K562 (cell line): ENCODE results near the gene SMAD7. TPM values are rescaled to one million over a fixed set of nuclear protein-coding genes. Genes with fewer than 3 reads are reported as not detected.
A peak's percentile ranks its signal among the peaks of the same experiment; 100 is the strongest.

ENCODE experiments used
- DLX4 ChIP-seq: fragments of 250-450 bp; sonication (Bioruptor Pico); IDR thresholded peaks from 2 replicates; pipeline ENCODE4 v1.6.1; 2021; ENCODE audit warnings: mild to moderate bottlenecking
- DPF2 ChIP-seq: fragments of 450-650 bp; IDR thresholded peaks from 2 replicates; pipeline ENCODE4 v1.6.1; 2016
- EGR1 ChIP-seq: fragments of 450-650 bp; conservative IDR thresholded peaks from 2 replicates; pipeline ENCODE4 v1.6.1; 2017; ENCODE audit warnings: mild to moderate bottlenecking
- GATAD2B ChIP-seq: fragments of 450-650 bp; IDR thresholded peaks from 2 replicates; pipeline ENCODE4 v1.6.1; 2017; ENCODE audit warnings: mild to moderate bottlenecking, borderline replicate concordance
- HOMEZ ChIP-seq: fragments of 250-450 bp; sonication (Bioruptor Pico); IDR thresholded peaks from 2 replicates; pipeline ENCODE4 v1.4.0; 2020; ENCODE audit warnings: mild to moderate bottlenecking, moderate library complexity
- PKNOX1 ChIP-seq: fragments of 450-650 bp; IDR thresholded peaks from 2 replicates; pipeline ENCODE4 v1.6.1; 2016
- PTRF ChIP-seq: fragments of 450-650 bp; IDR thresholded peaks from 2 replicates; pipeline ENCODE4 v1.6.1; 2016; ENCODE audit warnings: mild to moderate bottlenecking, missing genetic modification characterization, missing compliant biosample characterization
- SMAD3 ChIP-seq: fragments of 450-650 bp; formaldehyde crosslinking; conservative IDR thresholded peaks from 2 replicates; pipeline ENCODE4 v1.4.0; 2020; ENCODE audit warnings: mild to moderate bottlenecking
- SMARCE1 ChIP-seq: fragments of 450-650 bp; IDR thresholded peaks from 2 replicates; pipeline ENCODE4 v1.7.1; 2016; ENCODE audit warnings: mild to moderate bottlenecking
- STAT5B ChIP-seq: fragments of 250-450 bp; sonication (Bioruptor Pico); IDR thresholded peaks from 2 replicates; pipeline ENCODE4 v1.8.0; 2021; ENCODE audit warnings: mild to moderate bottlenecking, inconsistent platforms
- TRIM25 ChIP-seq: fragments of 450-650 bp; IDR thresholded peaks from 2 replicates; pipeline ENCODE4 v1.7.0; 2016; ENCODE audit warnings: borderline replicate concordance
- ZNF311 ChIP-seq: fragments of 250-450 bp; sonication (Bioruptor Pico); IDR thresholded peaks from 2 replicates; pipeline ENCODE4 v1.4.0; 2020; ENCODE audit warnings: mild to moderate bottlenecking, moderate library complexity
- ZNF445 ChIP-seq: fragments of 250-450 bp; sonication (Bioruptor Pico); IDR thresholded peaks from 2 replicates; pipeline ENCODE4 v1.4.0; 2020; ENCODE audit warnings: low read depth, mild to moderate bottlenecking, moderate library complexity
- ZNF561 ChIP-seq: fragments of 450-650 bp; formaldehyde crosslinking; conservative IDR thresholded peaks from 2 replicates; pipeline ENCODE4 v1.4.0; 2020; ENCODE audit warnings: mild to moderate bottlenecking, moderate library complexity
- polyA plus RNA-seq, 8 experiments: library from polyadenylated mRNA; depleted of rRNA in 4 of 8; stranded (reverse) in 5 of 8; unstranded in 3 of 8; fragments of >200 nt; fragmentation: Nextera tagmentation in 2 of 8; fragmentation: Illumina TruSeq in 1 of 8; extraction: Ambion mirVana in 2 of 8; extraction: Trizol in 1 of 8; gene quantifications; 2 replicates each; pipeline versions ENCODE4 v1.2.1 to v1.2.3, GENCODE V29; 2011 to 2014; ENCODE audit warnings: inconsistent platforms in 1 of 8, missing spikeins in 1 of 8
- total RNA-seq, 7 experiments: library from RNA; depleted of rRNA in 6 of 7; stranded (reverse); fragments of >200 nt in 6 of 7; fragmentation: Illumina TruSeq in 2 of 7; extraction: Trizol in 2 of 7; gene quantifications; 2 replicates each; pipeline versions ENCODE4 v1.2.1 to v1.2.3, GENCODE V29; 2011 to 2021; ENCODE audit warnings: low replicate concordance in 1 of 7
- TF ChIP-seq, protein P1 (sequence below), 2 experiments: fragments of 450-650 bp in 1 of 2; sonication (generic) in 1 of 2; formaldehyde crosslinking in 1 of 2; IDR thresholded peaks in 1 of 2; conservative IDR thresholded peaks in 1 of 2; 2 replicates each; pipeline versions ENCODE4 v1.6.1 to v1.8.1; 2016 to 2023; ENCODE audit warnings: mild to moderate bottlenecking in 2 of 2, moderate library complexity in 2 of 2, inconsistent platforms in 1 of 2, missing genetic modification reagents in 1 of 2
- TF ChIP-seq, protein P2 (sequence below), 2 experiments: fragments of 450-650 bp; IDR thresholded peaks; 2 replicates each; pipeline ENCODE4 v1.6.1; 2018; ENCODE audit warnings: mild to moderate bottlenecking in 2 of 2, low read depth in 1 of 2; ENCODE audit not compliant: partially characterized antibody in 2 of 2

Gene SMAD7
- total and polyA plus RNA-seq, 9 of the 15 experiments (the other 6 are each of a cell fraction or from before 2014, with no cell fraction given) = 0.13 to 3.0 (median 1.6) TPM

- TF ChIP-seq PKNOX1 (0 out of 2 replicates have a peak, but pooled peaks have one; percentile 10), STAT5B (CRISPR knock-in tag) (no peak), ZNF445 (CRISPR knock-in tag) (no peak), ZNF311 (no peak), TRIM25 (no peak), EGR1 (no peak), DLX4 (CRISPR knock-in tag) (no peak), SMAD3 (CRISPR knock-in tag) (no peak), SMARCE1 (peak; percentile 61; the same call in 1 of the 2 replicates), ZNF561 (CRISPR knock-in tag) (no peak), HOMEZ (CRISPR knock-in tag) (no peak), PTRF (tag) (no peak), GATAD2B (no peak), DPF2 (peak; percentile 51; the same call in 1 of the 2 replicates)
- TF ChIP-seq, protein P1, sequence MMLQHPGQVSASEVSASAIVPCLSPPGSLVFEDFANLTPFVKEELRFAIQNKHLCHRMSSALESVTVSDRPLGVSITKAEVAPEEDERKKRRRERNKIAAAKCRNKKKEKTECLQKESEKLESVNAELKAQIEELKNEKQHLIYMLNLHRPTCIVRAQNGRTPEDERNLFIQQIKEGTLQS (IDR thresholded peaks at IDR 0.05) = peak; percentile 44
- TF ChIP-seq, protein P1 (CRISPR knock-in tag; conservative IDR thresholded peaks at IDR 0.05) = no peak
- TF ChIP-seq, protein P2, sequence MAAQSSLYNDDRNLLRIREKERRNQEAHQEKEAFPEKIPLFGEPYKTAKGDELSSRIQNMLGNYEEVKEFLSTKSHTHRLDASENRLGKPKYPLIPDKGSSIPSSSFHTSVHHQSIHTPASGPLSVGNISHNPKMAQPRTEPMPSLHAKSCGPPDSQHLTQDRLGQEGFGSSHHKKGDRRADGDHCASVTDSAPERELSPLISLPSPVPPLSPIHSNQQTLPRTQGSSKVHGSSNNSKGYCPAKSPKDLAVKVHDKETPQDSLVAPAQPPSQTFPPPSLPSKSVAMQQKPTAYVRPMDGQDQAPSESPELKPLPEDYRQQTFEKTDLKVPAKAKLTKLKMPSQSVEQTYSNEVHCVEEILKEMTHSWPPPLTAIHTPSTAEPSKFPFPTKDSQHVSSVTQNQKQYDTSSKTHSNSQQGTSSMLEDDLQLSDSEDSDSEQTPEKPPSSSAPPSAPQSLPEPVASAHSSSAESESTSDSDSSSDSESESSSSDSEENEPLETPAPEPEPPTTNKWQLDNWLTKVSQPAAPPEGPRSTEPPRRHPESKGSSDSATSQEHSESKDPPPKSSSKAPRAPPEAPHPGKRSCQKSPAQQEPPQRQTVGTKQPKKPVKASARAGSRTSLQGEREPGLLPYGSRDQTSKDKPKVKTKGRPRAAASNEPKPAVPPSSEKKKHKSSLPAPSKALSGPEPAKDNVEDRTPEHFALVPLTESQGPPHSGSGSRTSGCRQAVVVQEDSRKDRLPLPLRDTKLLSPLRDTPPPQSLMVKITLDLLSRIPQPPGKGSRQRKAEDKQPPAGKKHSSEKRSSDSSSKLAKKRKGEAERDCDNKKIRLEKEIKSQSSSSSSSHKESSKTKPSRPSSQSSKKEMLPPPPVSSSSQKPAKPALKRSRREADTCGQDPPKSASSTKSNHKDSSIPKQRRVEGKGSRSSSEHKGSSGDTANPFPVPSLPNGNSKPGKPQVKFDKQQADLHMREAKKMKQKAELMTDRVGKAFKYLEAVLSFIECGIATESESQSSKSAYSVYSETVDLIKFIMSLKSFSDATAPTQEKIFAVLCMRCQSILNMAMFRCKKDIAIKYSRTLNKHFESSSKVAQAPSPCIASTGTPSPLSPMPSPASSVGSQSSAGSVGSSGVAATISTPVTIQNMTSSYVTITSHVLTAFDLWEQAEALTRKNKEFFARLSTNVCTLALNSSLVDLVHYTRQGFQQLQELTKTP (IDR thresholded peaks at IDR 0.05; ENCODE audit: low read depth in 1 of 2, partially characterized antibody in 2 of 2) = peak in 1 of 2 experiments; percentile 85
Observed at GRCh38 chr18:48959921-48960920, 9.5 kb upstream of the SMAD7 start (continued).
